Measurements from ENCODE around the gene CD300LF.

The CD300LF gene

GRCh38 chr17:74682471-74683190 is 30.1 kb downstream of the CD300LF start:
- peak in 1 of 14 donors; percentile 54 for DNase-seq

- DNase-seq, result peak in 2 of 14 donors; percentile 14 to 26
Measured at GRCh38 chr17:74682028-74682427, 30.7 kb downstream of the CD300LF start.

- DNase-seq, result no peak
Measured at GRCh38 chr17:74680941-74681340, 31.8 kb downstream of the CD300LF start.

GRCh38 chr17:74680213-74680612 is 32.5 kb downstream of the CD300LF start:
- DNase-seq, result no peak

- DNase-seq, result no peak
Measured at GRCh38 chr17:74679374-74679773, 33.3 kb downstream of the CD300LF start.

- DNase-seq, result no peak
Measured at GRCh38 chr17:74678541-74678940, 34.2 kb downstream of the CD300LF start.

GRCh38 chr17:74677558-74678466 is 34.9 kb downstream of the CD300LF start:
- peak in 3 of 14 donors; percentile 5 to 92 (median 14) for DNase-seq

- peak in 9 of 14 donors; percentile 8 to 90 (median 25) for DNase-seq
Measured at GRCh38 chr17:74671031-74671771, 41.5 kb downstream of the CD300LF start.

- DNase-seq, result peak in 1 of 14 donors; percentile 58
Measured at GRCh38 chr17:74670329-74670728, 42.4 kb downstream of the CD300LF start.

GRCh38 chr17:74663561-74663960 is 49.2 kb downstream of the CD300LF start:
- DNase-seq, result no peak

GRCh38 chr17:74659889-74660288 is 52.8 kb downstream of the CD300LF start:
- no peak for DNase-seq

- no peak for DNase-seq
Measured at GRCh38 chr17:74658620-74659019, 54.1 kb downstream of the CD300LF start.

- DNase-seq, result no peak
Measured at GRCh38 chr17:74654742-74655141, 58.0 kb downstream of the CD300LF start.

- DNase-seq, result no peak
Measured at GRCh38 chr17:74652020-74652419, 60.7 kb downstream of the CD300LF start.

GRCh38 chr17:74649909-74650308 is 62.8 kb downstream of the CD300LF start:
- no peak for DNase-seq

- DNase-seq, result no peak
Measured at GRCh38 chr17:74647871-74648672, 64.7 kb downstream of the CD300LF start.

GRCh38 chr17:74646231-74646630 is 66.5 kb downstream of the CD300LF start:
- DNase-seq, result no peak

- DNase-seq, result no peak
Measured at GRCh38 chr17:74645010-74645409, 67.7 kb downstream of the CD300LF start.

- DNase-seq, result no peak
Measured at GRCh38 chr17:74644419-74644818, 68.3 kb downstream of the CD300LF start.

All from C1 segment of cervical spinal cord (tissue), 14 donors.